ENCODE measurements around the gene CPEB3. TPM values are rescaled to one million over a fixed set of nuclear protein-coding genes. Genes with fewer than 3 reads are reported as not detected.

The CPEB3 gene
- total RNA-seq, 1 donor from 2014 or later: 3.0 TPM

GRCh38 chr10:92177546-92177945 is 113.3 kb downstream of the CPEB3 start:
- TF ChIP-seq, protein P1, sequence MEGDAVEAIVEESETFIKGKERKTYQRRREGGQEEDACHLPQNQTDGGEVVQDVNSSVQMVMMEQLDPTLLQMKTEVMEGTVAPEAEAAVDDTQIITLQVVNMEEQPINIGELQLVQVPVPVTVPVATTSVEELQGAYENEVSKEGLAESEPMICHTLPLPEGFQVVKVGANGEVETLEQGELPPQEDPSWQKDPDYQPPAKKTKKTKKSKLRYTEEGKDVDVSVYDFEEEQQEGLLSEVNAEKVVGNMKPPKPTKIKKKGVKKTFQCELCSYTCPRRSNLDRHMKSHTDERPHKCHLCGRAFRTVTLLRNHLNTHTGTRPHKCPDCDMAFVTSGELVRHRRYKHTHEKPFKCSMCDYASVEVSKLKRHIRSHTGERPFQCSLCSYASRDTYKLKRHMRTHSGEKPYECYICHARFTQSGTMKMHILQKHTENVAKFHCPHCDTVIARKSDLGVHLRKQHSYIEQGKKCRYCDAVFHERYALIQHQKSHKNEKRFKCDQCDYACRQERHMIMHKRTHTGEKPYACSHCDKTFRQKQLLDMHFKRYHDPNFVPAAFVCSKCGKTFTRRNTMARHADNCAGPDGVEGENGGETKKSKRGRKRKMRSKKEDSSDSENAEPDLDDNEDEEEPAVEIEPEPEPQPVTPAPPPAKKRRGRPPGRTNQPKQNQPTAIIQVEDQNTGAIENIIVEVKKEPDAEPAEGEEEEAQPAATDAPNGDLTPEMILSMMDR (IDR thresholded peaks at IDR 0.05; ENCODE audit: unreplicated experiment): no peak
- Mint-ChIP-seq H3K36me3 (peaks cover 5% of the 10 kb centered on the region), H3K27ac (no peak overlapping the region), H3K4me1 (no peaks in the 10 kb centered on the region), H3K9me3 (peaks cover 8% of the 10 kb centered on the region), H3K4me3 (no peak overlapping the region), H3K27me3 (ENCODE audit: low read depth) (no peaks in the 10 kb centered on the region)
- DNase-seq (ENCODE audit: low spot score in 2 of 2, unreplicated experiment in 2 of 2): no peak

DNA sequence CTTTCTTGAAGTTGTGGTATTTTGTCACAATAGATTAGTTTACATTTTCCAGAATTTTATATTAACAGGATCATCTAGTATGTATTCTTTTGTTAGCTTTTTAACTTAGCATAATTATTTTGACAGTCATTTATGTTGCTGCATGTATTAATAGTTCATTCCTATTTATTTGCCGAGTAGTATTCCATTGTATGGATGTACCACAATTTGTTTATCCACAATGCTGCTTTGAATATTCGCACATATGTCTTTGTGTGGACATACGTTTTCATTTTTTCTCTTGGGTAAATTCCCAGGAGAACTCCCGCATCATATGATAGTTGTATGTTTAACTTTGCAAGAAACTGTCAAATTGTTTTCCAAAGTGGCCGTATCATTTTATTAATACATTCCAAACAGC is 115.7 kb downstream of the CPEB3 start:
- no peaks in the 10 kb centered on the region for H3K4me1 Mint-ChIP-seq
- TF ChIP-seq, protein P1 (IDR thresholded peaks at IDR 0.05; ENCODE audit: unreplicated experiment): no peak
- no peak for DNase-seq (ENCODE audit: low spot score in 2 of 2, unreplicated experiment in 2 of 2)

GRCh38 chr10:92173996-92174395 is 116.9 kb downstream of the CPEB3 start:
- H3K4me1 Mint-ChIP-seq: no peaks in the 10 kb centered on the region
- peaks cover 5% of the 10 kb centered on the region for H3K36me3 Mint-ChIP-seq
- no peak for DNase-seq (ENCODE audit: low spot score in 2 of 2, unreplicated experiment in 2 of 2)
- no peak overlapping the region for H3K27ac Mint-ChIP-seq
- H3K27me3 Mint-ChIP-seq (ENCODE audit: low read depth): no peaks in the 10 kb centered on the region
- TF ChIP-seq, protein P1 (IDR thresholded peaks at IDR 0.05; ENCODE audit: unreplicated experiment): no peak
- H3K4me3 Mint-ChIP-seq: no peak overlapping the region
- peaks cover 15% of the 10 kb centered on the region for H3K9me3 Mint-ChIP-seq

More for the DNA sequence above, 115.7 kb downstream of the CPEB3 start:
- no peak overlapping the region for H3K27ac Mint-ChIP-seq
- H3K36me3 Mint-ChIP-seq: peaks cover 5% of the 10 kb centered on the region
- H3K9me3 Mint-ChIP-seq: peaks cover 8% of the 10 kb centered on the region
- H3K4me3 Mint-ChIP-seq: no peak overlapping the region
- H3K27me3 Mint-ChIP-seq (ENCODE audit: low read depth): no peaks in the 10 kb centered on the region

DNA sequence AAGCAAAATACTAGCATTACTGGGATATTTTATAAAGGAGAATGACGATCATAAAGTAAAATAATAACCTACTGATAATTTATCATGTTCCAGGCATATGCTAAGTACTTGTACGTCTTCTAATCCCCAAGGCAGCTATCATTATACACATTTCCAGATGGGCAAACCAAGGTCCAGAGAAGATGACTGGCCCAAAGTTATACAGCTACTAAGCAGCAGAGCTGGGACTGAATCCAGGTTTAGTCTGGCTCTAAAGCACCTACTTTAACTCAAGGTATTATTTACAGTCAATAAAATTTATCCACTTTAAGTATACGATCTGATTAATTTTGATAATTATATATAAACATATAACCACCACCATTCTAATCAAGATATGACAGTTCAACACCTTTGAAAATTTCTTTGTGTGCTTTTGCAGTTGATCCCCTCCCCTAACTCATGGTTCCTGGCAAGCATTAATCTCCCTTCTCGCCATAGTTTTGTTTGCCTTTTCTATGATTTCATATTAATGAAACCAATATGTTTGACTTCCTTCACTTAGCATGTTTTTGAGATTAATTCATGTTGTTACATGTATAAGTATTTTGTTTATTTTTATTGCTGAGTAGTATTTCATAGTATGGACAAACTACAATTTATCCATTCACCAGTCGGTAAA is 126.7 kb downstream of the CPEB3 start:
- Mint-ChIP-seq H3K4me3 (no peak overlapping the region), H3K27me3 (ENCODE audit: low read depth) (no peaks in the 10 kb centered on the region), H3K9me3 (peaks cover 13% of the 10 kb centered on the region), H3K4me1 (no peaks in the 10 kb centered on the region), H3K36me3 (peaks cover 12% of the 10 kb centered on the region), H3K27ac (no peak overlapping the region)
- no peak for DNase-seq (ENCODE audit: low spot score in 2 of 2, unreplicated experiment in 2 of 2)
- TF ChIP-seq, protein P1 (IDR thresholded peaks at IDR 0.05; ENCODE audit: unreplicated experiment): no peak

DNA sequence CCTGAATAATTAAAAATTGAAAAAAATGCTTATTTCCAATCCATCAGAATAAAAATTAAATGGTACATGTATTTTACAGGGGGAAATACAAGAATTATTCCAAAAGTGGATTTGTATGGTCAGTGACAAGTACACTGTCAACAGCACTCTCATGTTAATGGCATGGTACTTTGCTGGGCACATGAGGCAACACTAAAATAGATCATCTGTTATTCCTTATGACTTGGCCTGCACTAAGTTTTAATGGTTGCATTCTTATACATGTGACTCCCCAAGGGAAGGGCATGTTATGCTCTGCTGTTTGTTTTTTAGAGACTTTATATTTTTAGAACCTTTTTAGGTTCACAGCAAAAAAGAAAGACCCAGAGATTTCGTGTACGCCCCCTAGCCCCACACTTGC is 128.3 kb downstream of the CPEB3 start:
- no peak overlapping the region for H3K4me3 Mint-ChIP-seq

More for the DNA sequence above, 128.3 kb downstream of the CPEB3 start:
- H3K36me3 Mint-ChIP-seq: peaks cover 12% of the 10 kb centered on the region
- peaks cover 13% of the 10 kb centered on the region for H3K9me3 Mint-ChIP-seq
- no peaks in the 10 kb centered on the region for H3K27me3 Mint-ChIP-seq (ENCODE audit: low read depth)
- H3K4me1 Mint-ChIP-seq: peaks cover 6% of the 10 kb centered on the region
- no peak overlapping the region for H3K27ac Mint-ChIP-seq
- no peak for DNase-seq (ENCODE audit: low spot score in 2 of 2, unreplicated experiment in 2 of 2)
- TF ChIP-seq, protein P1 (IDR thresholded peaks at IDR 0.05; ENCODE audit: unreplicated experiment): no peak

All from mesothelial cell of epicardium (in vitro differentiated cells).